K562 (cell line): ENCODE data around the gene COL4A6. TPM values are rescaled to one million over a fixed set of nuclear protein-coding genes. Genes with fewer than 3 reads are reported as not detected.

Source experiments
- ATAC-seq: fragments of 200-7000 bp; cut with Tn5 transposase; 3 replicates; pipeline ENCODE4 v1.9.1; 2020; ENCODE audit warnings: moderate library complexity
- BruUV-seq: library from RNA; stranded (reverse); fragments of 400-500 nt; replicated peaks from 2 replicates; lab custom pipeline; 2021; lab: Mats Ljungman, UMichigan
- CTCF ChIA-PET: fragments of 300-600 bp; formaldehyde crosslinking; extraction: SDS; loops from one replicate; lab custom pipeline; 2021; ENCODE audit warnings: low intra/inter-chr PET ratio; lab: Yijun Ruan, JAX
- POLR2A ChIA-PET: fragments of 300-600, 350-650 bp; sonication (Branson Sonifier 250); formaldehyde crosslinking; extraction: SDS; loops from one replicate; lab custom pipeline; 2021; ENCODE audit warnings: antibody characterized with exemption, inconsistent platforms; lab: Yijun Ruan, JAX
- DNase-seq, 4 experiments: peaks; one replicate each; pipeline versions ENCODE4 v3.0.0 to v3.0.0-alpha.2; 2011 to 2018; ENCODE audit warnings: low spot score in 3 of 4, mixed read lengths in 3 of 4; ENCODE audit errors: extremely low read depth in 1 of 4
- FAIRE-seq: peaks from 2 replicates; lab custom pipeline; 2011; peaks lifted over from hg19 to GRCh38; lab: Jason Lieb, UNC
- H2AFZ ChIP-seq: 2 replicates; pipeline ENCODE4 v1.6.0; 2011; ENCODE audit warnings: low read depth, low read length, control low read depth, inconsistent platforms
- H3K27ac ChIP-seq: fragments of 200-600 bp; 3 replicates; pipeline ENCODE4 v1.8.0; 2011; ENCODE audit warnings: low read depth, mild to moderate bottlenecking, control low read depth, inconsistent platforms, low read length, moderate library complexity, mixed read lengths; ENCODE audit errors: extremely low read depth
- H3K27me3 ChIP-seq, 2 experiments: fragments of 300-600 bp in 1 of 2; 2 replicates in 1 of 2; 3 replicates in 1 of 2; pipeline versions ENCODE4 v1.6.0 to v1.8.0; 2011; ENCODE audit warnings: inconsistent platforms in 2 of 2, low read length in 2 of 2, mild to moderate bottlenecking in 1 of 2, mixed read lengths in 1 of 2, moderate library complexity in 1 of 2; ENCODE audit not compliant: control insufficient read depth in 2 of 2, insufficient read depth in 2 of 2
- H3K36me3 ChIP-seq: fragments of 300-600 bp; 3 replicates; pipeline ENCODE4 v1.8.0; 2011; ENCODE audit warnings: mild to moderate bottlenecking, low read length, inconsistent platforms; ENCODE audit not compliant: control insufficient read depth, insufficient read depth
- H3K4me1 ChIP-seq, 2 experiments: fragments of 200-600 bp in 1 of 2; replicated peaks in 1 of 2; 2 replicates in 1 of 2; 3 replicates in 1 of 2; pipeline versions ENCODE4 v1.5.1 to v1.8.0; 2011; ENCODE audit warnings: inconsistent platforms in 2 of 2, low read length in 2 of 2, mild to moderate bottlenecking in 1 of 2, mixed read lengths in 1 of 2, moderate library complexity in 1 of 2; ENCODE audit not compliant: control insufficient read depth in 2 of 2, insufficient read depth in 2 of 2
- H3K4me2 ChIP-seq: 2 replicates; pipeline ENCODE4 v1.6.1; 2011; ENCODE audit warnings: low read length, control low read depth, inconsistent platforms, mixed read lengths; ENCODE audit not compliant: insufficient read depth
- H3K4me3 ChIP-seq: fragments of 200-600 bp; sonication (generic), shearing (Covaris generic); 2 replicates; pipeline ENCODE4 v1.5.1; 2016; ENCODE audit warnings: control low read depth, inconsistent platforms
- H3K79me2 ChIP-seq: fragments of 200-600 bp; 3 replicates; pipeline ENCODE4 v1.8.0; 2011; ENCODE audit warnings: low read length, inconsistent platforms; ENCODE audit not compliant: control insufficient read depth, insufficient read depth
- H3K9ac ChIP-seq, 2 experiments: 2 replicates each; pipeline versions ENCODE4 v1.6.0 to v1.6.1; 2011; ENCODE audit warnings: low read depth in 2 of 2, low read length in 2 of 2, control low read depth in 1 of 2, inconsistent platforms in 1 of 2, mild to moderate bottlenecking in 1 of 2, mixed read lengths in 1 of 2; ENCODE audit not compliant: insufficient read depth in 1 of 2
- H3K9me1 ChIP-seq: one replicate; pipeline ENCODE4 v1.6.0; 2011; ENCODE audit warnings: inconsistent platforms, mild to moderate bottlenecking, low read length, moderate library complexity; ENCODE audit not compliant: control insufficient read depth, insufficient read depth
- H3K9me3 ChIP-seq: replicated peaks from 2 replicates; pipeline ENCODE4 v1.5.1; 2011; ENCODE audit warnings: low read depth, low read length, inconsistent platforms; ENCODE audit not compliant: control insufficient read depth, insufficient read depth
- H4K20me1 ChIP-seq: replicated peaks from 2 replicates; pipeline ENCODE4 v1.6.1; 2011; ENCODE audit warnings: low read length, inconsistent platforms, mixed read lengths; ENCODE audit not compliant: control insufficient read depth, insufficient read depth
- BRCA1 ChIP-seq, 2 experiments: fragments of 450-650 bp in 1 of 2; sonication (generic) in 1 of 2; formaldehyde crosslinking in 1 of 2; IDR thresholded peaks; 2 replicates each; pipeline versions ENCODE4 v1.5.0 to v1.6.1; 2017 to 2020; ENCODE audit warnings: mild to moderate bottlenecking in 1 of 2, missing genetic modification reagents in 1 of 2
- DIDO1 ChIP-seq: fragments of 450-650 bp; IDR thresholded peaks from 2 replicates; pipeline ENCODE4 v1.6.1; 2016; ENCODE audit warnings: low read depth, missing biosample characterization, missing genetic modification characterization
- NRF1 ChIP-seq, 2 experiments: fragments of 450-650 bp; IDR thresholded peaks in 1 of 2; conservative IDR thresholded peaks in 1 of 2; 2 replicates each; pipeline ENCODE4 v1.6.1; 2014; ENCODE audit warnings: mild to moderate bottlenecking in 2 of 2
- RBM22 ChIP-seq: fragments of 200-400 bp; formaldehyde crosslinking; IDR thresholded peaks from 2 replicates; pipeline ENCODE4 v1.6.1; 2018; ENCODE audit warnings: low read length, low read depth; ENCODE audit not compliant: poor library complexity, severe bottlenecking
- SIRT6 ChIP-seq: IDR thresholded peaks from one replicate; pipeline ENCODE4 v1.6.1; 2012; ENCODE audit warnings: low read depth, mild to moderate bottlenecking, control low read depth, inconsistent platforms, low read length, moderate library complexity
- TAL1 ChIP-seq: fragments of 450-650 bp; IDR thresholded peaks from 2 replicates; pipeline ENCODE4 v1.6.1; 2016; ENCODE audit warnings: mild to moderate bottlenecking
- ZNF12 ChIP-seq: sonication (generic); formaldehyde crosslinking; IDR thresholded peaks from 2 replicates; pipeline ENCODE4 v1.4.0; 2020; ENCODE audit warnings: mild to moderate bottlenecking, missing genetic modification reagents
- WGBS: fragments of 100-300 bp; shearing (Covaris generic); methylation state at CpG from one replicate; pipeline ENCODE4 v1.1.6; 2016; ENCODE audit warnings: low coverage, mixed read lengths; ENCODE audit not compliant: insufficient coverage; ENCODE audit errors: missing lambda C conversion rate; 5-methylcytosine and 5-hydroxymethylcytosine counted together
- in situ Hi-C: fragments of 300-500 bp; cut with MboI; formaldehyde crosslinking; loops from 4 replicates; pipeline ENCODE4 v1.15.0; 2018; ENCODE audit warnings: inconsistent platforms, mixed read lengths
- intact Hi-C: fragments of 100-400 bp; cut with micrococcal nuclease; formaldehyde crosslinking; loops from 2 replicates; pipeline ENCODE4 v1.14.2; 2022
- polyA plus RNA-seq, 8 experiments: library from polyadenylated mRNA; depleted of rRNA in 4 of 8; stranded (reverse) in 5 of 8; unstranded in 3 of 8; fragments of >200 nt; fragmentation: Nextera tagmentation in 2 of 8; fragmentation: Illumina TruSeq in 1 of 8; extraction: Ambion mirVana in 2 of 8; extraction: Trizol in 1 of 8; gene quantifications; 2 replicates each; pipeline versions ENCODE4 v1.2.1 to v1.2.3, GENCODE V29; 2011 to 2014; ENCODE audit warnings: inconsistent platforms in 1 of 8, missing spikeins in 1 of 8
- total RNA-seq, 7 experiments: library from RNA; depleted of rRNA in 6 of 7; stranded (reverse); fragments of >200 nt in 6 of 7; fragmentation: Illumina TruSeq in 2 of 7; extraction: Trizol in 2 of 7; gene quantifications; 2 replicates each; pipeline versions ENCODE4 v1.2.1 to v1.2.3, GENCODE V29; 2011 to 2021; ENCODE audit warnings: low replicate concordance in 1 of 7
- TF ChIP-seq, protein P1 (sequence below), 2 experiments: IDR thresholded peaks in 1 of 2; conservative IDR thresholded peaks in 1 of 2; 2 replicates each; pipeline ENCODE4 v1.6.1; 2016; ENCODE audit warnings: low read depth in 2 of 2, mild to moderate bottlenecking in 1 of 2, missing compliant biosample characterization in 1 of 2, missing genetic modification characterization in 1 of 2, moderate library complexity in 1 of 2
- TF ChIP-seq, protein P2 (sequence below): IDR thresholded peaks from 2 replicates; pipeline ENCODE4 v1.6.1; 2016; ENCODE audit warnings: missing genetic modification characterization, missing compliant biosample characterization
- TF ChIP-seq, protein P3 (sequence below): fragments of 250-450 bp; sonication (Bioruptor Pico); IDR thresholded peaks from 2 replicates; pipeline ENCODE4 v1.9.0; 2021; ENCODE audit warnings: mild to moderate bottlenecking
- TF ChIP-seq, protein P4 (sequence below): fragments of 250-450 bp; sonication (Bioruptor Pico); IDR thresholded peaks from 2 replicates; pipeline ENCODE4 v1.5.0; 2022; ENCODE audit warnings: mild to moderate bottlenecking
- TF ChIP-seq, protein P5 (sequence below): sonication (generic); formaldehyde crosslinking; IDR thresholded peaks from 2 replicates; pipeline ENCODE4 v1.9.0; 2022; ENCODE audit warnings: mild to moderate bottlenecking, missing genetic modification reagents
- TF ChIP-seq, protein P6 (sequence below): fragments of 250-450 bp; sonication (Bioruptor Pico); IDR thresholded peaks from 2 replicates; pipeline ENCODE4 v1.8.0; 2022; ENCODE audit warnings: moderate library complexity, mild to moderate bottlenecking, inconsistent platforms

COL4A6 gene
- total and polyA plus RNA-seq, 9 of the 15 experiments (the other 6 are each of a cell fraction or from before 2014, with no cell fraction given) = 0.02 to 0.05 TPM; not detected in 7

DNA sequence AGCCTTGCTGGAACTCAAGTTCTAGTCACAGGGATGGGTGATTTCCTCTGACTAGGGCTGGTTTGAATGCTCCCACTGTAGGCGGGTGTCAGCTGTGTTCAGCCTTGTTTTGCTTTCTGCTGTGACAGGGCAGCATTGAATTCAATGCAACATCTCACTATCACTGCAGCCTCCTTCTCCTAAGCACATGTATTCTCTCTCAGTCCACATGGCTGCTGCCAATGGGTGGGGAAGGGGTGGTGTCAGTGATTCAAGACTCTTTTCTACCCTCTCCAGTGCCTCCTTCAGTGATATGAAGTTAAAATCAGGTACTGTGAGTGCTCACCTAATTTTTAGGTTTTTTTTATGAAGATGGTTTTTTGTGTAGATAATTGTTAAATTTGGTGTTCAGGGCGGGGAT is 47.7 kb upstream of the COL4A6 start (continued):
- TF ChIP-seq, protein P1, sequence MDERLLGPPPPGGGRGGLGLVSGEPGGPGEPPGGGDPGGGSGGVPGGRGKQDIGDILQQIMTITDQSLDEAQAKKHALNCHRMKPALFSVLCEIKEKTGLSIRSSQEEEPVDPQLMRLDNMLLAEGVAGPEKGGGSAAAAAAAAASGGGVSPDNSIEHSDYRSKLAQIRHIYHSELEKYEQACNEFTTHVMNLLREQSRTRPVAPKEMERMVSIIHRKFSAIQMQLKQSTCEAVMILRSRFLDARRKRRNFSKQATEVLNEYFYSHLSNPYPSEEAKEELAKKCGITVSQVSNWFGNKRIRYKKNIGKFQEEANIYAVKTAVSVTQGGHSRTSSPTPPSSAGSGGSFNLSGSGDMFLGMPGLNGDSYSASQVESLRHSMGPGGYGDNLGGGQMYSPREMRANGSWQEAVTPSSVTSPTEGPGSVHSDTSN (CRISPR knock-in tag; IDR thresholded peaks at IDR 0.05; ENCODE audit: low read depth) = no peak
- TF ChIP-seq, protein P1 (tag; conservative IDR thresholded peaks at IDR 0.05; ENCODE audit: low read depth) = no peak
- TF ChIP-seq, protein P2, sequence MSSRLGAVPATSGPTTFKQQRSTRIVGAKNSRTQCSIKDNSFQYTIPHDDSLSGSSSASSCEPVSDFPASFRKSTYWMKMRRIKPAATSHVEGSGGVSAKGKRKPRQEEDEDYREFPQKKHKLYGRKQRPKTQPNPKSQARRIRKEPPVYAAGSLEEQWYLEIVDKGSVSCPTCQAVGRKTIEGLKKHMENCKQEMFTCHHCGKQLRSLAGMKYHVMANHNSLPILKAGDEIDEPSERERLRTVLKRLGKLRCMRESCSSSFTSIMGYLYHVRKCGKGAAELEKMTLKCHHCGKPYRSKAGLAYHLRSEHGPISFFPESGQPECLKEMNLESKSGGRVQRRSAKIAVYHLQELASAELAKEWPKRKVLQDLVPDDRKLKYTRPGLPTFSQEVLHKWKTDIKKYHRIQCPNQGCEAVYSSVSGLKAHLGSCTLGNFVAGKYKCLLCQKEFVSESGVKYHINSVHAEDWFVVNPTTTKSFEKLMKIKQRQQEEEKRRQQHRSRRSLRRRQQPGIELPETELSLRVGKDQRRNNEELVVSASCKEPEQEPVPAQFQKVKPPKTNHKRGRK (tag) = no peak
- TF ChIP-seq NRF1 (conservative IDR thresholded peaks at IDR 0.05 in 1 of 2, IDR thresholded peaks at IDR 0.05 in 1 of 2) (no peak), RBM22 (no peak)

DNA sequence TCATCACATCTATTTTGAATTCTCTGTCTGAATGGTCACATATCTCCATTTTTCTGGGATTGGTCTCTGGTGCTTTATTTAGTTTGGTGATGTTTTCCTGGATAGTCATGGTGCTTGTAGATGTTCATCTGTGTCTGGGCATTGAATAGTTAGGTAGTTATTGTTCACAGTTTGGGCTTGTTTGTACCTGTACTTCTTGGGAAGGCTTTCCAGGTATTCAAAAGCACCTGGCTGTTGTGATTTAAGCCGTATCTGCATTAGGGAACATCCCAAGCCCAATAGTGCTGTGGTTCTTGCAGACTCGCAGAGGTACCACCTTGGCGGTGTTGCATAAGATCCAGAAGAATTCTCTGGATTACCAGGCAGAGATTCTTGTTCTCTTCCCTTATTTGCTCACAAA is 46.0 kb upstream of the COL4A6 start:
- no TSS peak for BruUV-seq
- intact Hi-C loops = no loop called here
- ATAC-seq (no peak), DNase-seq (no peak), FAIRE-seq (no peak)
- Histone ChIP-seq H2AFZ (no peak overlapping the region), H3K4me3 (no peak overlapping the region), H4K20me1 (no peaks in the 10 kb centered on the region), H3K9me3 (no peaks in the 10 kb centered on the region), H3K9me1 (no peaks in the 10 kb centered on the region), H3K4me2 (no peak overlapping the region), H3K9ac (no peak overlapping the region), H3K36me3 (no peaks in the 10 kb centered on the region), H3K27me3 (no peaks in the 10 kb centered on the region), H3K27ac (no peak overlapping the region), H3K79me2 (no peaks in the 10 kb centered on the region), H3K4me1 (no peaks in the 10 kb centered on the region)
- ChIA-PET POLR2A (interaction anchor here (0.6 kb wide), 1 partner anchor 190 kb away, joined by 3 read pairs; no protein-coding TSS in a partner anchor), CTCF (no interaction called here)
- WGBS = 15% methylated on average over 3 of the region's 3 CpGs
- in situ Hi-C loops = no loop called here
- TF ChIP-seq DIDO1 (tag) = no peak
- TF ChIP-seq, protein P3, sequence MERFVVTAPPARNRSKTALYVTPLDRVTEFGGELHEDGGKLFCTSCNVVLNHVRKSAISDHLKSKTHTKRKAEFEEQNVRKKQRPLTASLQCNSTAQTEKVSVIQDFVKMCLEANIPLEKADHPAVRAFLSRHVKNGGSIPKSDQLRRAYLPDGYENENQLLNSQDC (CRISPR knock-in tag) = no peak
- TF ChIP-seq, protein P4, sequence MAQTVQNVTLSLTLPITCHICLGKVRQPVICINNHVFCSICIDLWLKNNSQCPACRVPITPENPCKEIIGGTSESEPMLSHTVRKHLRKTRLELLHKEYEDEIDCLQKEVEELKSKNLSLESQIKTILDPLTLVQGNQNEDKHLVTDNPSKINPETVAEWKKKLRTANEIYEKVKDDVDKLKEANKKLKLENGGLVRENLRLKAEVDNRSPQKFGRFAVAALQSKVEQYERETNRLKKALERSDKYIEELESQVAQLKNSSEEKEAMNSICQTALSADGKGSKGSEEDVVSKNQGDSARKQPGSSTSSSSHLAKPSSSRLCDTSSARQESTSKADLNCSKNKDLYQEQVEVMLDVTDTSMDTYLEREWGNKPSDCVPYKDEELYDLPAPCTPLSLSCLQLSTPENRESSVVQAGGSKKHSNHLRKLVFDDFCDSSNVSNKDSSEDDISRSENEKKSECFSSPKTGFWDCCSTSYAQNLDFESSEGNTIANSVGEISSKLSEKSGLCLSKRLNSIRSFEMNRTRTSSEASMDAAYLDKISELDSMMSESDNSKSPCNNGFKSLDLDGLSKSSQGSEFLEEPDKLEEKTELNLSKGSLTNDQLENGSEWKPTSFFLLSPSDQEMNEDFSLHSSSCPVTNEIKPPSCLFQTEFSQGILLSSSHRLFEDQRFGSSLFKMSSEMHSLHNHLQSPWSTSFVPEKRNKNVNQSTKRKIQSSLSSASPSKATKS (CRISPR knock-in tag) = no peak
- TF ChIP-seq, protein P5, sequence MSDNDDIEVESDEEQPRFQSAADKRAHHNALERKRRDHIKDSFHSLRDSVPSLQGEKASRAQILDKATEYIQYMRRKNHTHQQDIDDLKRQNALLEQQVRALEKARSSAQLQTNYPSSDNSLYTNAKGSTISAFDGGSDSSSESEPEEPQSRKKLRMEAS (CRISPR knock-in tag) = no peak
- TF ChIP-seq, protein P6, sequence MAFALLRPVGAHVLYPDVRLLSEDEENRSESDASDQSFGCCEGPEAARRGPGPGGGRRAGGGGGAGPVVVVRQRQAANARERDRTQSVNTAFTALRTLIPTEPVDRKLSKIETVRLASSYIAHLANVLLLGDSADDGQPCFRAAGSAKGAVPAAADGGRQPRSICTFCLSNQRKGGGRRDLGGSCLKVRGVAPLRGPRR (CRISPR knock-in tag) = no peak
- TF ChIP-seq TAL1 = no peak
- TF ChIP-seq BRCA1 (IDR thresholded peaks at IDR 0.05) = no peak
- TF ChIP-seq BRCA1 (CRISPR knock-in tag; IDR thresholded peaks at IDR 0.05) = no peak
- TF ChIP-seq SIRT6 = no peak
- no peak for TF ChIP-seq ZNF12 (CRISPR knock-in tag)
